ENCODE measurements around the gene CFAP157. TPM values are rescaled to one million over a fixed set of nuclear protein-coding genes. Genes with fewer than 3 reads are reported as not detected.

CFAP157 gene
- total RNA-seq, 2 experiments from 2014 or later: not detected

GRCh38 chr9:127734747-127735529 lies 28.1 kb downstream of the CFAP157 start, which contains the start of gene TOR2A:
Gene TOR2A, minus strand, starts transcription at chr9:127735294. Its CDS starts 24 bp downstream, at chr9:127735270.
- H3K4me1 Mint-ChIP-seq: peaks cover 23% of the 10 kb centered on the region
- H3K27ac Mint-ChIP-seq: peak within 1 kb of the TSS; percentile 82
- POLR2A ChIA-PET: interaction anchor here (0.6 to 2.0 kb wide), 36 partner anchors 13 to 410 kb away, joined by 3 to 23 read pairs (median 4); partner anchors contain the start of genes CDK9, CFAP157, EEIG1 and ENG
- no peaks in the 10 kb centered on the region for H3K27me3 Mint-ChIP-seq
- H3K9me3 Mint-ChIP-seq: no peaks in the 10 kb centered on the region
- CTCF ChIA-PET: interaction anchor here (0.6 to 3.4 kb wide), 85 partner anchors 10 to 951 kb away, joined by 3 to 49 read pairs (median 5); partner anchors contain the start of genes CDK9, CFAP157, FPGS and LRSAM1
- peak; percentile 98 for DNase-seq
- H3K4me3 Mint-ChIP-seq: peak within 1 kb of the TSS; percentile 79
- peaks cover 21% of the 10 kb centered on the region for H3K36me3 Mint-ChIP-seq (ENCODE audit: low read depth)

- peak overlapping the region; percentile 80 for H3K27ac Mint-ChIP-seq
- H3K4me1 Mint-ChIP-seq: peaks cover 23% of the 10 kb centered on the region
- no peaks in the 10 kb centered on the region for H3K9me3 Mint-ChIP-seq
- ChIA-PET CTCF (interaction anchor here (0.6 to 3.4 kb wide), 54 partner anchors 9 to 950 kb away, joined by 3 to 49 read pairs (median 9); partner anchors contain the start of genes CDK9, CFAP157, FPGS and LRSAM1), POLR2A (interaction anchor here (0.7 to 2.0 kb wide), 24 partner anchors 14 to 411 kb away, joined by 3 to 23 read pairs (median 4); partner anchors contain the start of genes CDK9, ENG, FPGS and LRSAM1)
- H3K27me3 Mint-ChIP-seq: no peaks in the 10 kb centered on the region
- DNase-seq: no peak
- peak overlapping the region; percentile 79 for H3K4me3 Mint-ChIP-seq
- H3K36me3 Mint-ChIP-seq (ENCODE audit: low read depth): peaks cover 25% of the 10 kb centered on the region
Observed at GRCh38 chr9:127735530-127736185, 28.9 kb downstream of the CFAP157 start.

GRCh38 chr9:127738666-127739065 lies 31.9 kb downstream of the CFAP157 start:
- POLR2A ChIA-PET: interaction anchor here (1.8 to 2.3 kb wide), 2 partner anchors 40 to 45 kb away, joined by 3 to 13 read pairs; partner anchors contain the start of gene SH2D3C
- no peaks in the 10 kb centered on the region for H3K9me3 Mint-ChIP-seq
- peaks cover 20% of the 10 kb centered on the region for H3K4me1 Mint-ChIP-seq
- H3K36me3 Mint-ChIP-seq (ENCODE audit: low read depth): peaks cover 45% of the 10 kb centered on the region
- no peak for DNase-seq
- CTCF ChIA-PET: interaction anchor here (2.1 kb wide), 1 partner anchor 43 kb away, joined by 7 read pairs; no protein-coding TSS in a partner anchor
- H3K27ac Mint-ChIP-seq: no peak overlapping the region
- H3K27me3 Mint-ChIP-seq: no peaks in the 10 kb centered on the region
- H3K4me3 Mint-ChIP-seq: no peak overlapping the region

- DNase-seq: no peak
- peaks cover 49% of the 10 kb centered on the region for H3K36me3 Mint-ChIP-seq (ENCODE audit: low read depth)
- peaks cover 11% of the 10 kb centered on the region for H3K4me1 Mint-ChIP-seq
- no peak overlapping the region for H3K4me3 Mint-ChIP-seq
- H3K27me3 Mint-ChIP-seq: no peaks in the 10 kb centered on the region
- ChIA-PET CTCF (interaction anchor here (1.2 kb wide), 1 partner anchor 130 kb away, joined by 3 read pairs; no protein-coding TSS in a partner anchor), POLR2A (no interaction called here)
- H3K27ac Mint-ChIP-seq: no peak overlapping the region
- no peaks in the 10 kb centered on the region for H3K9me3 Mint-ChIP-seq
Observed at GRCh38 chr9:127739614-127740330, 33.0 kb downstream of the CFAP157 start.

- Mint-ChIP-seq H3K4me3 (no peak overlapping the region), H3K36me3 (ENCODE audit: low read depth) (peaks cover 64% of the 10 kb centered on the region), H3K27ac (peak overlapping the region; percentile 27), H3K27me3 (no peaks in the 10 kb centered on the region), H3K4me1 (peaks cover 5% of the 10 kb centered on the region), H3K9me3 (no peaks in the 10 kb centered on the region)
- ChIA-PET POLR2A (interaction anchor here (1.0 to 2.4 kb wide), 4 partner anchors 37 to 184 kb away, joined by 3 to 7 read pairs (median 3); partner anchors contain the start of genes CDK9 and SH2D3C), CTCF (interaction anchor here (0.7 to 1.1 kb wide), 2 partner anchors 149 to 180 kb away, joined by 3 to 4 read pairs; no protein-coding TSS in a partner anchor)
- DNase-seq: no peak
Observed at GRCh38 chr9:127741831-127742434, 35.1 kb downstream of the CFAP157 start.

GRCh38 chr9:127742435-127743088 lies 35.8 kb downstream of the CFAP157 start:
- Mint-ChIP-seq H3K36me3 (ENCODE audit: low read depth) (peaks cover 65% of the 10 kb centered on the region), H3K27me3 (no peaks in the 10 kb centered on the region), H3K4me1 (peaks cover 5% of the 10 kb centered on the region), H3K9me3 (no peaks in the 10 kb centered on the region), H3K4me3 (no peak overlapping the region), H3K27ac (no peak overlapping the region)
- DNase-seq: no peak
- POLR2A ChIA-PET: interaction anchor here (0.7 to 2.4 kb wide), 4 partner anchors 36 to 135 kb away, joined by 3 to 7 read pairs (median 3); partner anchors contain the start of genes CDK9 and SH2D3C
- CTCF ChIA-PET: interaction anchor here (0.7 to 1.1 kb wide), 2 partner anchors 150 to 179 kb away, joined by 3 to 4 read pairs; no protein-coding TSS in a partner anchor

- DNase-seq: no peak
- CTCF ChIA-PET: interaction anchor here (0.7 to 3.8 kb wide), 4 partner anchors 10 to 177 kb away, joined by 3 to 22 read pairs (median 6); partner anchors contain the start of gene TOR2A
- Mint-ChIP-seq H3K4me1 (peaks cover 5% of the 10 kb centered on the region), H3K27ac (no peak overlapping the region), H3K4me3 (no peak overlapping the region), H3K9me3 (no peaks in the 10 kb centered on the region), H3K36me3 (ENCODE audit: low read depth) (peaks cover 66% of the 10 kb centered on the region), H3K27me3 (no peaks in the 10 kb centered on the region)
- POLR2A ChIA-PET: interaction anchor here (1.0 to 2.6 kb wide), 3 partner anchors 26 to 41 kb away, joined by 3 to 12 read pairs (median 4); partner anchors contain the start of gene CDK9
Observed at GRCh38 chr9:127744398-127745110, 37.8 kb downstream of the CFAP157 start.

GRCh38 chr9:127746959-127747569 lies 40.3 kb downstream of the CFAP157 start:
- no peak overlapping the region for H3K27ac Mint-ChIP-seq
- H3K4me3 Mint-ChIP-seq: no peak overlapping the region
- H3K36me3 Mint-ChIP-seq (ENCODE audit: low read depth): peaks cover 71% of the 10 kb centered on the region

GRCh38 chr9:127749090-127749787 lies 42.5 kb downstream of the CFAP157 start:
- no peak overlapping the region for H3K27ac Mint-ChIP-seq
- POLR2A ChIA-PET: no interaction called here
- peaks cover 5% of the 10 kb centered on the region for H3K4me1 Mint-ChIP-seq
- peaks cover 69% of the 10 kb centered on the region for H3K36me3 Mint-ChIP-seq (ENCODE audit: low read depth)
- DNase-seq: no peak
- no peaks in the 10 kb centered on the region for H3K27me3 Mint-ChIP-seq
- no peaks in the 10 kb centered on the region for H3K9me3 Mint-ChIP-seq
- H3K4me3 Mint-ChIP-seq: no peak overlapping the region
- CTCF ChIA-PET: interaction anchor here (1.5 kb wide), 1 partner anchor 121 kb away, joined by 3 read pairs; no protein-coding TSS in a partner anchor

More at GRCh38 chr9:127746959-127747569, 40.3 kb downstream of the CFAP157 start:
- DNase-seq: no peak
- H3K9me3 Mint-ChIP-seq: no peaks in the 10 kb centered on the region
- peaks cover 5% of the 10 kb centered on the region for H3K4me1 Mint-ChIP-seq
- ChIA-PET POLR2A (interaction anchor here (1.2 kb wide), 1 partner anchor 24 kb away, joined by 3 read pairs; no protein-coding TSS in a partner anchor), CTCF (interaction anchor here (1.0 to 3.8 kb wide), 3 partner anchors 12 to 24 kb away, joined by 3 to 22 read pairs (median 6); partner anchors contain the start of gene TOR2A)
- H3K27me3 Mint-ChIP-seq: no peaks in the 10 kb centered on the region

Measured in activated CD4-positive, alpha-beta memory T cell treated with anti-CD3 and anti-CD28 coated beads, Interleukin-2, amount 10 ng/mL, durations not matched to agents 7 days and 5 days (primary cell).